IPS-15b (cell line): Measurements from ENCODE around the gene ABCA6.
"Not testable (repeated sequence)": the region's sequence is repeated elsewhere in the genome, so short reads cannot be mapped to it uniquely, and the experiment has no call there.

Experiments used
- H3K27me3 ChIP-seq: one replicate; pipeline ENCODE4 v1.6.1; 2013; ENCODE audit warnings: low read length; ENCODE audit not compliant: control insufficient read depth, insufficient read depth
- H3K36me3 ChIP-seq: one replicate; pipeline ENCODE4 v1.6.1; 2013; ENCODE audit warnings: low read length; ENCODE audit not compliant: control insufficient read depth, insufficient read depth
- H3K4me1 ChIP-seq: one replicate; pipeline ENCODE4 v1.6.1; 2013; ENCODE audit warnings: mild to moderate bottlenecking, low read length; ENCODE audit not compliant: control insufficient read depth, insufficient read depth
- H3K4me3 ChIP-seq: one replicate; pipeline ENCODE4 v1.5.1; 2013; ENCODE audit warnings: low read depth, low read length
- H3K9ac ChIP-seq: one replicate; pipeline ENCODE4 v1.6.1; 2013; ENCODE audit warnings: low read depth, mild to moderate bottlenecking, low read length
- H3K9me3 ChIP-seq: one replicate; pipeline ENCODE4 v1.6.1; 2013; ENCODE audit warnings: mild to moderate bottlenecking, low read length; ENCODE audit not compliant: control insufficient read depth, insufficient read depth

The ABCA6 gene

GRCh38 chr17:69168642-69169041 lies 26.9 kb upstream of the ABCA6 start:
- not testable (repeated sequence) for H3K36me3 ChIP-seq, H3K27me3 ChIP-seq, H3K4me3 ChIP-seq, H3K4me1 ChIP-seq, H3K9ac ChIP-seq, H3K9me3 ChIP-seq

GRCh38 chr17:69166957-69167356 lies 25.3 kb upstream of the ABCA6 start:
- no peak overlapping the region for H3K4me3 ChIP-seq
- H3K36me3 ChIP-seq = no peaks in the 10 kb centered on the region
- H3K27me3 ChIP-seq = no peaks in the 10 kb centered on the region
- no peak overlapping the region for H3K9ac ChIP-seq
- H3K9me3 ChIP-seq = no peaks in the 10 kb centered on the region
- no peaks in the 10 kb centered on the region for H3K4me1 ChIP-seq

GRCh38 chr17:69164206-69164605 lies 22.5 kb upstream of the ABCA6 start:
- Histone ChIP-seq H3K36me3 (no peaks in the 10 kb centered on the region), H3K9ac (no peak overlapping the region), H3K9me3 (no peaks in the 10 kb centered on the region), H3K4me3 (no peak overlapping the region), H3K27me3 (no peaks in the 10 kb centered on the region), H3K4me1 (no peaks in the 10 kb centered on the region)

GRCh38 chr17:69159418-69159817 lies 17.7 kb upstream of the ABCA6 start:
- no peaks in the 10 kb centered on the region for H3K36me3 ChIP-seq
- H3K9ac ChIP-seq = no peak overlapping the region
- no peaks in the 10 kb centered on the region for H3K27me3 ChIP-seq
- no peaks in the 10 kb centered on the region for H3K4me1 ChIP-seq
- H3K4me3 ChIP-seq = no peak overlapping the region
- no peaks in the 10 kb centered on the region for H3K9me3 ChIP-seq

- no peaks in the 10 kb centered on the region for H3K36me3 ChIP-seq
- no peaks in the 10 kb centered on the region for H3K9me3 ChIP-seq
- H3K27me3 ChIP-seq = no peaks in the 10 kb centered on the region
- H3K4me1 ChIP-seq = no peaks in the 10 kb centered on the region
- H3K9ac ChIP-seq = no peak overlapping the region
- H3K4me3 ChIP-seq = no peak overlapping the region
Observed at GRCh38 chr17:69154267-69154666, 12.6 kb upstream of the ABCA6 start.

GRCh38 chr17:69150333-69150732 lies 8.6 kb upstream of the ABCA6 start:
- Histone ChIP-seq H3K4me1 (no peaks in the 10 kb centered on the region), H3K9ac (no peak overlapping the region), H3K9me3 (no peaks in the 10 kb centered on the region), H3K4me3 (no peak overlapping the region), H3K27me3 (no peaks in the 10 kb centered on the region), H3K36me3 (no peaks in the 10 kb centered on the region)

- no peaks in the 10 kb centered on the region for H3K4me1 ChIP-seq
- no peaks in the 10 kb centered on the region for H3K9me3 ChIP-seq
- no peaks in the 10 kb centered on the region for H3K27me3 ChIP-seq
- no peak overlapping the region for H3K9ac ChIP-seq
- no peak overlapping the region for H3K4me3 ChIP-seq
- no peaks in the 10 kb centered on the region for H3K36me3 ChIP-seq
Observed at GRCh38 chr17:69147460-69147859, 5.8 kb upstream of the ABCA6 start.

- H3K9me3 ChIP-seq = no peaks in the 10 kb centered on the region
- H3K36me3 ChIP-seq = no peaks in the 10 kb centered on the region
- H3K4me1 ChIP-seq = no peaks in the 10 kb centered on the region
- no peak overlapping the region for H3K9ac ChIP-seq
- H3K4me3 ChIP-seq = no peak overlapping the region
- H3K27me3 ChIP-seq = no peaks in the 10 kb centered on the region
Observed at GRCh38 chr17:69144331-69145255, 2.9 kb upstream of the ABCA6 start.

- Histone ChIP-seq H3K27me3 (no peaks in the 10 kb centered on the region), H3K9me3 (no peaks in the 10 kb centered on the region), H3K4me1 (no peaks in the 10 kb centered on the region), H3K9ac (no peak overlapping the region), H3K4me3 (no peak overlapping the region), H3K36me3 (no peaks in the 10 kb centered on the region)
Observed at GRCh38 chr17:69143683-69144231, 2.1 kb upstream of the ABCA6 start.

- H3K4me1 ChIP-seq = no peaks in the 10 kb centered on the region
- H3K27me3 ChIP-seq = no peaks in the 10 kb centered on the region
- H3K9ac ChIP-seq = no peak overlapping the region
- H3K4me3 ChIP-seq = no peak overlapping the region
- H3K9me3 ChIP-seq = no peaks in the 10 kb centered on the region
- no peaks in the 10 kb centered on the region for H3K36me3 ChIP-seq
Observed at GRCh38 chr17:69143151-69143550, 1.5 kb upstream of the ABCA6 start.

GRCh38 chr17:69142175-69142802 lies 594 bp upstream of the ABCA6 start:
- H3K4me3 ChIP-seq = no peak overlapping the region
- no peaks in the 10 kb centered on the region for H3K4me1 ChIP-seq
- H3K36me3 ChIP-seq = no peaks in the 10 kb centered on the region
- H3K27me3 ChIP-seq = no peaks in the 10 kb centered on the region
- no peak overlapping the region for H3K9ac ChIP-seq
- H3K9me3 ChIP-seq = no peaks in the 10 kb centered on the region

- Histone ChIP-seq H3K4me3 (no peak overlapping the region), H3K4me1 (no peaks in the 10 kb centered on the region), H3K9me3 (no peaks in the 10 kb centered on the region), H3K36me3 (no peaks in the 10 kb centered on the region), H3K27me3 (no peaks in the 10 kb centered on the region), H3K9ac (no peak overlapping the region)
Observed at GRCh38 chr17:69134112-69134511, 7.6 kb downstream of the ABCA6 start.
